K562 (cell line): ENCODE results near the gene FRMD4B. TPM values are rescaled to one million over a fixed set of nuclear protein-coding genes. Genes with fewer than 3 reads are reported as not detected.
"Not testable (repeated sequence)": the region's sequence is repeated elsewhere in the genome, so short reads cannot be mapped to it uniquely, and the experiment has no call there.

ENCODE experiments used
- ATAC-seq: fragments of 200-7000 bp; cut with Tn5 transposase; 3 replicates; pipeline ENCODE4 v1.9.1; 2020; ENCODE audit warnings: moderate library complexity
- BruUV-seq: library from RNA; stranded (reverse); fragments of 400-500 nt; replicated peaks from 2 replicates; lab custom pipeline; 2021; lab: Mats Ljungman, UMichigan
- CTCF ChIA-PET: fragments of 300-600 bp; formaldehyde crosslinking; extraction: SDS; loops from one replicate; lab custom pipeline; 2021; ENCODE audit warnings: low intra/inter-chr PET ratio; lab: Yijun Ruan, JAX
- POLR2A ChIA-PET: fragments of 300-600, 350-650 bp; sonication (Branson Sonifier 250); formaldehyde crosslinking; extraction: SDS; loops from one replicate; lab custom pipeline; 2021; ENCODE audit warnings: antibody characterized with exemption, inconsistent platforms; lab: Yijun Ruan, JAX
- DNase-seq, 4 experiments: peaks; one replicate each; pipeline versions ENCODE4 v3.0.0 to v3.0.0-alpha.2; 2011 to 2018; ENCODE audit warnings: low spot score in 3 of 4, mixed read lengths in 3 of 4; ENCODE audit errors: extremely low read depth in 1 of 4
- FAIRE-seq: peaks from 2 replicates; lab custom pipeline; 2011; peaks lifted over from hg19 to GRCh38; lab: Jason Lieb, UNC
- H2AFZ ChIP-seq: 2 replicates; pipeline ENCODE4 v1.6.0; 2011; ENCODE audit warnings: low read depth, low read length, control low read depth, inconsistent platforms
- H3K27ac ChIP-seq: fragments of 200-600 bp; 3 replicates; pipeline ENCODE4 v1.8.0; 2011; ENCODE audit warnings: low read depth, mild to moderate bottlenecking, control low read depth, inconsistent platforms, low read length, moderate library complexity, mixed read lengths; ENCODE audit errors: extremely low read depth
- H3K27me3 ChIP-seq, 2 experiments: fragments of 300-600 bp in 1 of 2; 2 replicates in 1 of 2; 3 replicates in 1 of 2; pipeline versions ENCODE4 v1.6.0 to v1.8.0; 2011; ENCODE audit warnings: inconsistent platforms in 2 of 2, low read length in 2 of 2, mild to moderate bottlenecking in 1 of 2, mixed read lengths in 1 of 2, moderate library complexity in 1 of 2; ENCODE audit not compliant: control insufficient read depth in 2 of 2, insufficient read depth in 2 of 2
- H3K36me3 ChIP-seq: fragments of 300-600 bp; 3 replicates; pipeline ENCODE4 v1.8.0; 2011; ENCODE audit warnings: mild to moderate bottlenecking, low read length, inconsistent platforms; ENCODE audit not compliant: control insufficient read depth, insufficient read depth
- H3K4me1 ChIP-seq, 2 experiments: fragments of 200-600 bp in 1 of 2; replicated peaks in 1 of 2; 2 replicates in 1 of 2; 3 replicates in 1 of 2; pipeline versions ENCODE4 v1.5.1 to v1.8.0; 2011; ENCODE audit warnings: inconsistent platforms in 2 of 2, low read length in 2 of 2, mild to moderate bottlenecking in 1 of 2, mixed read lengths in 1 of 2, moderate library complexity in 1 of 2; ENCODE audit not compliant: control insufficient read depth in 2 of 2, insufficient read depth in 2 of 2
- H3K4me2 ChIP-seq: 2 replicates; pipeline ENCODE4 v1.6.1; 2011; ENCODE audit warnings: low read length, control low read depth, inconsistent platforms, mixed read lengths; ENCODE audit not compliant: insufficient read depth
- H3K4me3 ChIP-seq: fragments of 200-600 bp; sonication (generic), shearing (Covaris generic); 2 replicates; pipeline ENCODE4 v1.5.1; 2016; ENCODE audit warnings: control low read depth, inconsistent platforms
- H3K79me2 ChIP-seq: fragments of 200-600 bp; 3 replicates; pipeline ENCODE4 v1.8.0; 2011; ENCODE audit warnings: low read length, inconsistent platforms; ENCODE audit not compliant: control insufficient read depth, insufficient read depth
- H3K9ac ChIP-seq, 2 experiments: 2 replicates each; pipeline versions ENCODE4 v1.6.0 to v1.6.1; 2011; ENCODE audit warnings: low read depth in 2 of 2, low read length in 2 of 2, control low read depth in 1 of 2, inconsistent platforms in 1 of 2, mild to moderate bottlenecking in 1 of 2, mixed read lengths in 1 of 2; ENCODE audit not compliant: insufficient read depth in 1 of 2
- H3K9me1 ChIP-seq: one replicate; pipeline ENCODE4 v1.6.0; 2011; ENCODE audit warnings: inconsistent platforms, mild to moderate bottlenecking, low read length, moderate library complexity; ENCODE audit not compliant: control insufficient read depth, insufficient read depth
- H3K9me3 ChIP-seq: replicated peaks from 2 replicates; pipeline ENCODE4 v1.5.1; 2011; ENCODE audit warnings: low read depth, low read length, inconsistent platforms; ENCODE audit not compliant: control insufficient read depth, insufficient read depth
- H4K20me1 ChIP-seq: replicated peaks from 2 replicates; pipeline ENCODE4 v1.6.1; 2011; ENCODE audit warnings: low read length, inconsistent platforms, mixed read lengths; ENCODE audit not compliant: control insufficient read depth, insufficient read depth
- ARHGAP35 ChIP-seq: fragments of 450-650 bp; IDR thresholded peaks from 2 replicates; pipeline ENCODE4 v1.6.1; 2018; ENCODE audit not compliant: partially characterized antibody
- CBFA2T2 ChIP-seq: fragments of 450-650 bp; conservative IDR thresholded peaks from 2 replicates; pipeline ENCODE4 v1.6.1; 2017; ENCODE audit warnings: mild to moderate bottlenecking
- CEBPB ChIP-seq: fragments of 450-650 bp; IDR thresholded peaks from 2 replicates; pipeline ENCODE4 v1.6.1; 2016; ENCODE audit warnings: missing genetic modification characterization, missing compliant biosample characterization
- CEBPG ChIP-seq, 3 experiments: fragments of 200-800 bp in 1 of 3; sonication (Bioruptor generic) in 1 of 3; sonication (generic) in 1 of 3; formaldehyde crosslinking in 1 of 3; IDR thresholded peaks in 2 of 3; conservative IDR thresholded peaks in 1 of 3; 2 replicates each; pipeline versions ENCODE4 v1.6.1 to v1.8.0; 2016 to 2022; ENCODE audit warnings: missing compliant biosample characterization in 2 of 3, missing genetic modification characterization in 2 of 3, mild to moderate bottlenecking in 1 of 3, missing genetic modification reagents in 1 of 3
- NFATC3 ChIP-seq: fragments of 450-650 bp; IDR thresholded peaks from 2 replicates; pipeline ENCODE4 v1.6.1; 2017; ENCODE audit warnings: mild to moderate bottlenecking
- ZNF197 ChIP-seq: fragments of 200-800 bp; sonication (Bioruptor generic); IDR thresholded peaks from 2 replicates; pipeline ENCODE4 v1.6.1; 2016; ENCODE audit warnings: low read depth, missing genetic modification characterization, missing compliant biosample characterization
- WGBS: fragments of 100-300 bp; shearing (Covaris generic); methylation state at CpG from one replicate; pipeline ENCODE4 v1.1.6; 2016; ENCODE audit warnings: low coverage, mixed read lengths; ENCODE audit not compliant: insufficient coverage; ENCODE audit errors: missing lambda C conversion rate; 5-methylcytosine and 5-hydroxymethylcytosine counted together
- in situ Hi-C: fragments of 300-500 bp; cut with MboI; formaldehyde crosslinking; loops from 4 replicates; pipeline ENCODE4 v1.15.0; 2018; ENCODE audit warnings: inconsistent platforms, mixed read lengths
- intact Hi-C: fragments of 100-400 bp; cut with micrococcal nuclease; formaldehyde crosslinking; loops from 2 replicates; pipeline ENCODE4 v1.14.2; 2022
- polyA plus RNA-seq, 8 experiments: library from polyadenylated mRNA; depleted of rRNA in 4 of 8; stranded (reverse) in 5 of 8; unstranded in 3 of 8; fragments of >200 nt; fragmentation: Nextera tagmentation in 2 of 8; fragmentation: Illumina TruSeq in 1 of 8; extraction: Ambion mirVana in 2 of 8; extraction: Trizol in 1 of 8; gene quantifications; 2 replicates each; pipeline versions ENCODE4 v1.2.1 to v1.2.3, GENCODE V29; 2011 to 2014; ENCODE audit warnings: inconsistent platforms in 1 of 8, missing spikeins in 1 of 8
- total RNA-seq, 7 experiments: library from RNA; depleted of rRNA in 6 of 7; stranded (reverse); fragments of >200 nt in 6 of 7; fragmentation: Illumina TruSeq in 2 of 7; extraction: Trizol in 2 of 7; gene quantifications; 2 replicates each; pipeline versions ENCODE4 v1.2.1 to v1.2.3, GENCODE V29; 2011 to 2021; ENCODE audit warnings: low replicate concordance in 1 of 7
- TF ChIP-seq, protein P1 (sequence below): fragments of 450-650 bp; formaldehyde crosslinking; IDR thresholded peaks from 2 replicates; pipeline ENCODE4 v1.4.0; 2020; ENCODE audit warnings: mild to moderate bottlenecking

FRMD4B gene
- total and polyA plus RNA-seq, 9 of the 15 experiments (the other 6 are each of a cell fraction or from before 2014, with no cell fraction given): 0.03 to 0.09 (median 0.04) TPM; not detected in 3

GRCh38 chr3:69282181-69282580, 103.7 kb downstream of the FRMD4B start (continued):
- TF ChIP-seq ARHGAP35 (no peak), CBFA2T2 (no peak), ZNF197 (CRISPR knock-in tag) (no peak), NFATC3 (no peak)
- TF ChIP-seq, protein P1, sequence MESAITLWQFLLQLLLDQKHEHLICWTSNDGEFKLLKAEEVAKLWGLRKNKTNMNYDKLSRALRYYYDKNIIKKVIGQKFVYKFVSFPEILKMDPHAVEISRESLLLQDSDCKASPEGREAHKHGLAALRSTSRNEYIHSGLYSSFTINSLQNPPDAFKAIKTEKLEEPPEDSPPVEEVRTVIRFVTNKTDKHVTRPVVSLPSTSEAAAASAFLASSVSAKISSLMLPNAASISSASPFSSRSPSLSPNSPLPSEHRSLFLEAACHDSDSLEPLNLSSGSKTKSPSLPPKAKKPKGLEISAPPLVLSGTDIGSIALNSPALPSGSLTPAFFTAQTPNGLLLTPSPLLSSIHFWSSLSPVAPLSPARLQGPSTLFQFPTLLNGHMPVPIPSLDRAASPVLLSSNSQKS (CRISPR knock-in tag): no peak

GRCh38 chr3:69277403-69277802, 108.5 kb downstream of the FRMD4B start:
- H3K9me3 ChIP-seq; POLR2A ChIA-PET; intact Hi-C loops; H3K9ac ChIP-seq; H3K4me2 ChIP-seq; H3K4me1 ChIP-seq; H2AFZ ChIP-seq; in situ Hi-C loops; ATAC-seq; BruUV-seq; H3K4me3 ChIP-seq; H3K9me1 ChIP-seq; H3K27me3 ChIP-seq; FAIRE-seq; H3K36me3 ChIP-seq; DNase-seq; CTCF ChIA-PET; H4K20me1 ChIP-seq; H3K79me2 ChIP-seq; H3K27ac ChIP-seq; TF ChIP-seq CEBPG (CRISPR knock-in tag; IDR thresholded peaks at IDR 0.05): not testable (repeated sequence)
- TF ChIP-seq CEBPG (tag; conservative IDR thresholded peaks at IDR 0.05 in 1 of 2, IDR thresholded peaks at IDR 0.05 in 1 of 2): peak; percentile 40 to 86; a peak in 3 of 4 replicates
- TF ChIP-seq CEBPB (tag): peak; percentile 69
- no CpG with 5 or more reads among the region's 8 CpGs for WGBS
